T-helper 22 cell (primary cell): Measurements from ENCODE around the gene NIPAL3.
"Not testable (repeated sequence)": the region's sequence is repeated elsewhere in the genome, so short reads cannot be mapped to it uniquely, and the experiment has no call there.

Experiments used
- DNase-seq: peaks from one replicate; pipeline ENCODE4 v3.0.0-alpha.2; 2020; ENCODE audit warnings: low read depth

The NIPAL3 gene

GRCh38 chr1:24424207-24424606, 8.6 kb downstream of the NIPAL3 start:
- DNase-seq, result no peak

DNA sequence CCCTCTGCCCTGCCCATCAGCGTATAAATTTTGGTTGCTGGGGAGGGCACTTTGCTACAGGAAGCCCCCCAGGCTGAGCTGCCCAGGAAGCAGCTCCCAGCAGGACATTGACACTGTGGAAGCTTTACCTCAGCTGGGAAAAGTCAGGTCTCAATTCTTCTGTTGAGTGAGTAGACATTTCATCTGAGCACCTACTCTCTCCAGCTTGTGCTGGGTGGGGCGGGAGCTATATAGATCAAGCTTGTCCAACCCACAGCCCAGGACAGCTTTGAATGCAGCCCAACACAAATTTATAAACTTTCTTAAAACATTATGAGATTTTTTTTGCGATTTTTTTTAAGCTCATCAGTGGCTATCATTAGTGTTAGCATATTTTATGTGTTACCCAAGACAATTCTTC, 9.4 kb downstream of the NIPAL3 start:
- DNase-seq, result no peak

GRCh38 chr1:24425441-24425840, 9.8 kb downstream of the NIPAL3 start:
- DNase-seq, result no peak

DNA sequence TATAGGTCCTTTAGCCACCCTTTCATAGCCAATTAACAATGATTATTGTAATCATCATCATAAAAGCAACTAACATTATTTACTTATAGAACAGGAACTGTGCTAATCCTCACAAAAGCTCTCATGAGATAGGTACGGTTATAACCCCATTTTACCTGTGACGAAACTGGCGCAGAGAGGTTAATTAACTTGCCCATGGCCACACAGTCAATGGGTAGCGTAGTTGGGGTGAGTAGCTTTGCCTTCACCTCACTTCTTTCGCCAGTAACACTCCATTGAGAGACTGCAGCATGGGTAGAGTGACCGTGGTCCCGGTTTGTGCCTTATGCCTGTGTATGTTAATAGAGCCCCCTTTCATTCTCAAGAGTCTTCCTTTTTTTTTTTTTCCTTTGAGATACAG, 10.3 kb downstream of the NIPAL3 start:
- no peak for DNase-seq

- no peak for DNase-seq
Measured at GRCh38 chr1:24426744-24427544, 11.3 kb downstream of the NIPAL3 start.

DNA sequence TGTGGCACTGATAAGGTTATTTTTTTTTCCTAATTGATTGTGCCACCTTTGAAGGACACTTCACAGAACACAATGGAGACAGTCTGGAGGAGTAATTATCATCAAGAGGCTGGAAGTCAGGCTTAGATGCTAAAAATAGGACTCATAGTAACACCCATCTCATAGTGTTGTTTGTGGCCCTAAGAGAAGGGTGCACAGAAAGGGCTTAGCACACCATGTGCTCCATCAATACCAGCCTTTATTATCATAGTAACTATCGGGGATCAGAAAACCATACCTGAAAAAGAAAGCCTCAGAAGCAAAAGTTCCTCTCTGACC, 11.9 kb downstream of the NIPAL3 start:
- DNase-seq, result no peak

GRCh38 chr1:24435782-24436365, 20.3 kb downstream of the NIPAL3 start:
- DNase-seq, result no peak

- DNase-seq, result no peak
Measured at GRCh38 chr1:24437631-24438396, 22.2 kb downstream of the NIPAL3 start.

- DNase-seq, result no peak
Measured at GRCh38 chr1:24438423-24438901, 22.9 kb downstream of the NIPAL3 start.

DNA sequence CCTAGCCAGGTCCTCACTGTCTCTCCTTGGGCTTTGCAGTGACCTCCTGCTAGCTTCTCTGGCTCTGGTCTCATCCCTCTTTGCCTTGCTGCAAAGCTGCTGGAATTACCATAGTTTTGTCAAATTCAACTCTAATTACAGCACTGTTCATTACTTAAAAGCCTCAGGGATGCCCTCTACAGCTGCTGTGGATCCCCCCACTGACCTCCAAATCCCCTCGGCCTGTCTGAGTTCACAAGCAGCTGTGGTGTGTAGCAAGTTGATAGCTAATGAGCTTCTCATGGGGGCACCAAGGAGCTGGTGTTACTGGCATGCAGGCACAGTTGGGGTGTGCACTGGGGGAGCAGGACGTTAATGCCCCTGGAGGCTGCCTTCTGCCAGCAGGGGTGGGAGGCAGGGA, 24.8 kb downstream of the NIPAL3 start:
- no peak for DNase-seq

GRCh38 chr1:24441480-24441879, 25.9 kb downstream of the NIPAL3 start:
- no peak for DNase-seq

DNA sequence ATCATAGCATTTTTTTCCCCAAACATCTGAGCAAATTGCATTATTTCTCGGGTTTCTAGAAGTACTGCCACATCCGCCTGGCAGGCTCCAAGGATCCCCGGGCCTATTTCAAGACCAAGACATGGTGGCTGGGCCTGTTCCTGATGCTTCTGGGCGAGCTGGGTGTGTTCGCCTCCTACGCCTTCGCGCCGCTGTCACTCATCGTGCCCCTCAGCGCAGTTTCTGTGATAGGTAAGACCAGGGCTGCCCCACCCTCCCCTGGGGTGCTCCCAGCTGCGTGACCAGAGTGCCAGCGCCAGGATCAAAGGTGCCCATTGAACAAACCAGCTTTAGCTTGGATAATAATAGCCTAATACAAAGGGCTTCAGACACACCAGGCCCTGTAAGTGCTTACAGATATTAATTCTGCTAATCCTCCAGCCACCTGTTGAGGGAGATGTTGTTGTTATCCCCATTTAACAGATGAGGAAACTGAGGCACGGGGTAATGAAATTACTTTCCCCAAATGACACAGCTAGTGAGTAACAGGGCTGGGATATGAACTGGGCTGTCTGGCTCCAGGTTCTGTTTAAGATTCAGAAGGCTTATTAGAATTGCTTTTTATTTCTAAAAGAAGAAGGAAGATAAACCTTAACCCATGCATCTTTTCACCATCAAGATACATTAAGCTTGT, 26.5 kb downstream of the NIPAL3 start:
- no peak for DNase-seq

GRCh38 chr1:24442764-24443163, 27.2 kb downstream of the NIPAL3 start:
- no peak for DNase-seq

DNA sequence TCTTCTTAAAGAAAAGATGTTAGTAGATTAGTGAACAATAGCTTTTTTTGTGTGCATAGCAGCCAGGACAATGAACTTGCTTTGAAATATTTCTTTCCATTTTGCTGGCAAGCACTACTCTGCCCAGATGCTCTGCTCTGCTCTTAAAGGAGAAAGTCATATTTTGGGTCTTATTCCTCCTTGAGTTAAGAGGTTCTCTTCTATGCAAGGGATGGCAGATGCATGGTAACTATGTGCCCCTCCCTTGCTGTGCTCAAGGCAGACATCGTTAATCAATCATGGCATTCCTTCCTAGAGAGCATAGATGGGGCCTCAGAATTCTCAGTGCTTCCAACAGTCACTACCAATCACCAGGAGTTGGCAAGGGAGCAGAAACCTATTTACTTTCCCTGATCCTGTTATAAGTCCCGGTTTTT, 27.6 kb downstream of the NIPAL3 start:
- DNase-seq, result no peak

- not testable (repeated sequence) for DNase-seq
Measured at GRCh38 chr1:24446446-24446845, 30.8 kb downstream of the NIPAL3 start.

- DNase-seq, result no peak
Measured at GRCh38 chr1:24450316-24450715, 34.7 kb downstream of the NIPAL3 start.

DNA sequence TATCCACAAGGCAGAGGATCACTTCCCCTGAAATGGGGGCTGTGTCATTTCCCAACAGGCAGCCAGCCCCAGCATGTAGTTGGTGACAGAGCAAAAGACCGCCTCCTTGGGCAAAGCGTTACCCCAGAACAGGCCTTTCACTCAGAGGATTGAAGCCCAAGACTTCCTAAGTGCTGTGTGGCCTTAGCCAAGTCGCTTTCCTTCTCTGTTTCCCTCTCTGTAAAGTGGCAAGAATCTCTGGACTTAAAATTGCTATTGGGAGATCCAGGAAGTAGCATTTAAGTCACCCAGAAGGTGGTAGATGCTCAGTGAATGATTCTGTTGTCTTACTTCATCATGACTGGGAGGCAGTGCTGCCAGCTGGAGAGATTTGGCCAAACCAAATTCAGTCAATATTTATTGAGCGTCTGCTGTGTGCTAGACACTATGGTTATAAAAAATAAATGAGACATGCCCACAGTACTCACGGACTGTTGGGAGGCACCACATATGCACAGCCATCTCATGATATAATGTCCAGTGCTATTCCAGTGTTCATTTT, 35.3 kb downstream of the NIPAL3 start:
- no peak for DNase-seq

DNA sequence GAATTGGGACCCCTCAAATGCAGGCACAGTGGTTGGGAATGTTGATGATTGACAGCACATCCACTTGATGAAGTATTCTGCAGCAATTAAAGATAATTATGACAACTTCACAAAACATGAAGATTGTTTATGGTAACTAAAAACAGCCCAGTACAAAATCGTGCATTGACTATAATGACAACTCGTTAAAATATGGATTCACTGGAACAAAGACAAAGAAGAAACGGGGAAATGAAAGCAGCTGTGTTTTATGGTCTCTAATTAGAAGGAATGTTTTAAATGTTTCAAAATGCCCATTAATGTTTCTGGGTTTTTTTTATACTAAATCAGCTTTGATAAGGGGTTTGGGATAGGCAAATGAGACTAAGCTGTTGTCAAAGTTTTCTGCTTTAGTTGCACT, 36.1 kb downstream of the NIPAL3 start:
- no peak for DNase-seq

- no peak for DNase-seq
Measured at GRCh38 chr1:24452922-24453485, 37.4 kb downstream of the NIPAL3 start.

DNA sequence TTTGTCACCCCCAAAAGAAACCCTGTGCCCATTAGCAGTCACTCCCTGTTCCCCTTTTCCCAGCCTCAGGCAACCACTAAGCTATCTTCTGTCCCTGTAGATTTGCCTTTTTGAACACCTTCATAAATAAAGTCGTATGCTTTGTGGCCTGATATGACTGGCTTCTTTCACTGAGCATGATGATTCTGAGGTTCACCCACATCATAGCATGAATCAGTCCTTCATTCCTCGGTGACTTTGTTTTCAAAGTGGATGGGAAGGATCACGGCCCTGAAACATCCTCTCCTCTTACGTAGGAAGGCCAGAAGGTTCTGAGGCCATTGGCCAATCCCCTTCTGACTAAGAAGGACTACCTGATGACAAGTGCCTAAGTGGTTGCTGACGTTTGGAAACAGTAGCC, 39.1 kb downstream of the NIPAL3 start:
- no peak for DNase-seq

DNA sequence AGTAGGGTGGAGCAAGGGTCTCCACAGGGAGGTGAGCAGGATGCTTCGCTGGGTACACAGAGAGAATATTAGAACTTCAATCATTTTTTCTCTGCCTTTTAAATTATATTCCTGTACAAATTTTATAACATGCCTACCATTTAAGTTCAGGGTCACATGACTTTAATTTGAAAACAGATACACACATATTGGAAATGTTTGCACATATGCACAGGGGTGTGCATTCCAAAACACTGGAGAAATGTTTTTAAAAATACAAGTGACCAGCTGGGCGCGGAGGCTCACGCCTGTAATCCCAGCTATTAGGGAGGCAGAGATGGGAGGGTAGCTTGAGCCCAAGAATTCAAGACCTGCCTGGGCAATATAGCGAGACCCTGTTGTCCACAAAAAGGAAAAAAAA, 39.7 kb downstream of the NIPAL3 start:
- no peak for DNase-seq

- DNase-seq, result no peak
Measured at GRCh38 chr1:24457866-24458265, 42.3 kb downstream of the NIPAL3 start.
